Measurements from ENCODE around the gene MLLT6.

DNA sequence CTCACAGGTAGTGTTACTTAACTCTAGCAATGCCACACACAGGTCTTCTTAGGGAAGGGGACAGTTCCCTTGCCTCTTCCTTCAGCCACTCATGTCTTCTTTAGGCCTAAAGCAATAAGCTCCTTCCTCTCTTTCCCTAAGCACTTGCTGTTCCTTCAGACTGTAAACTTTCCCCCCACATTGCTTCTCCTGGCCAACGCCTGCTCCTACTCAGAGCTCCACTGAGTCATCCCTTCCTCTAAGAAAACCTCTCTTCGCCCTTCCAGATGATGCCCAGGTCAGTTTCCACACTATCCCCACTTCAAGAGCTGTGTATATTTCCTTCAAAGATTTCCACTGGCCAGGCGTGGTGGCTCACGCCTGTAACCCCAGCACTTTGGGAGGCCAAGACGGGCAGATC is 17.8 kb upstream of the MLLT6 start:
- TF ChIP-seq, protein P1, sequence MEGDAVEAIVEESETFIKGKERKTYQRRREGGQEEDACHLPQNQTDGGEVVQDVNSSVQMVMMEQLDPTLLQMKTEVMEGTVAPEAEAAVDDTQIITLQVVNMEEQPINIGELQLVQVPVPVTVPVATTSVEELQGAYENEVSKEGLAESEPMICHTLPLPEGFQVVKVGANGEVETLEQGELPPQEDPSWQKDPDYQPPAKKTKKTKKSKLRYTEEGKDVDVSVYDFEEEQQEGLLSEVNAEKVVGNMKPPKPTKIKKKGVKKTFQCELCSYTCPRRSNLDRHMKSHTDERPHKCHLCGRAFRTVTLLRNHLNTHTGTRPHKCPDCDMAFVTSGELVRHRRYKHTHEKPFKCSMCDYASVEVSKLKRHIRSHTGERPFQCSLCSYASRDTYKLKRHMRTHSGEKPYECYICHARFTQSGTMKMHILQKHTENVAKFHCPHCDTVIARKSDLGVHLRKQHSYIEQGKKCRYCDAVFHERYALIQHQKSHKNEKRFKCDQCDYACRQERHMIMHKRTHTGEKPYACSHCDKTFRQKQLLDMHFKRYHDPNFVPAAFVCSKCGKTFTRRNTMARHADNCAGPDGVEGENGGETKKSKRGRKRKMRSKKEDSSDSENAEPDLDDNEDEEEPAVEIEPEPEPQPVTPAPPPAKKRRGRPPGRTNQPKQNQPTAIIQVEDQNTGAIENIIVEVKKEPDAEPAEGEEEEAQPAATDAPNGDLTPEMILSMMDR (conservative IDR thresholded peaks at IDR 0.05; ENCODE audit: low read length), result no peak
- no peak for TF ChIP-seq EZH2phosphoT487 (IDR thresholded peaks at IDR 0.05; ENCODE audit: borderline replicate concordance)

All from Loucy (cell line).